OCI-LY3 (cell line): ENCODE measurements around the gene JMJD6.

Experiments used
- EZH2phosphoT487 ChIP-seq: fragments of 200-600 bp; shearing (Covaris generic); IDR thresholded peaks from 2 replicates; pipeline ENCODE4 v1.6.1; 2018; ENCODE audit warnings: antibody characterized with exemption, mixed run types, low read depth
- TF ChIP-seq, protein P1 (sequence below): fragments of 200-600, 300-600 bp; sonication (generic); IDR thresholded peaks from 2 replicates; pipeline ENCODE4 v1.5.1; 2014; ENCODE audit warnings: antibody characterized with exemption, low read length, low read depth

DNA sequence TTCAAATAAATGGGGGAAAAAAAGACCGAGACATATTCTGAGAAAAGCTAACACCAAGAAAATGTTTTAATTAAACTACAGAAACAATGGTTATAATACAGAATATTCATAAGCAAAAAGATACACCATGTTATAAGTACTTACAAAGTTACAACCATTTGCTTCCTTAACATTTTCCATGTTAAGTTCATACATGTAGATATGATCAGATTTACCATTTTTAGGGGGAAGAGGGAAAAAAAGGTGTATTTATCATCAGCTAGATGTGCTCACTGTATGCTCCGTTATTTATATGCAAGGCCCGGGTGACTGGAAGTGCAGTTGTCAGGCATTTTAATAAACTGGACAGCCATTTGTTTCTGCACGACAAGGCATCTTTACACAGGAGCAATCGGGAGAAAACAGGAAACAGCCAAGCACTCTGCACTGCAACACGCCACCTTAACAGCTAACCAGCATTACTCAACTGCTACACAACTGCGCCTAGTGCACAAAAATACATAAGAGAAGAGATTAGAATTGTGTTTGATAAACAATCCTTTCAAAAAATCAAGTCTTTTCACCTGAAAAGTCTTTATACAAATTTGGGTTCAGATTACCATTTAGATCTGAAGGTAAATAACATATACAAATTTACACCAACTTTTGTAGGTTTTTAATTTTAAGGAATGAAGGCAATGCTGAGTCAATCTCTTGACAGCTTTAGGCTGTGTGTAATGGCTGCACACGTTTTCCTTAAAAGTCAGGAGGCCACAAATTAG lies 7.9 kb upstream of the JMJD6 start:
- TF ChIP-seq, protein P1, sequence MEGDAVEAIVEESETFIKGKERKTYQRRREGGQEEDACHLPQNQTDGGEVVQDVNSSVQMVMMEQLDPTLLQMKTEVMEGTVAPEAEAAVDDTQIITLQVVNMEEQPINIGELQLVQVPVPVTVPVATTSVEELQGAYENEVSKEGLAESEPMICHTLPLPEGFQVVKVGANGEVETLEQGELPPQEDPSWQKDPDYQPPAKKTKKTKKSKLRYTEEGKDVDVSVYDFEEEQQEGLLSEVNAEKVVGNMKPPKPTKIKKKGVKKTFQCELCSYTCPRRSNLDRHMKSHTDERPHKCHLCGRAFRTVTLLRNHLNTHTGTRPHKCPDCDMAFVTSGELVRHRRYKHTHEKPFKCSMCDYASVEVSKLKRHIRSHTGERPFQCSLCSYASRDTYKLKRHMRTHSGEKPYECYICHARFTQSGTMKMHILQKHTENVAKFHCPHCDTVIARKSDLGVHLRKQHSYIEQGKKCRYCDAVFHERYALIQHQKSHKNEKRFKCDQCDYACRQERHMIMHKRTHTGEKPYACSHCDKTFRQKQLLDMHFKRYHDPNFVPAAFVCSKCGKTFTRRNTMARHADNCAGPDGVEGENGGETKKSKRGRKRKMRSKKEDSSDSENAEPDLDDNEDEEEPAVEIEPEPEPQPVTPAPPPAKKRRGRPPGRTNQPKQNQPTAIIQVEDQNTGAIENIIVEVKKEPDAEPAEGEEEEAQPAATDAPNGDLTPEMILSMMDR, result no peak
- no peak for TF ChIP-seq EZH2phosphoT487
